HEK293 (cell line): ENCODE data around the gene VASP.

Experiments used
- CTCF ChIA-PET: fragments of 350-600 bp; formaldehyde crosslinking; extraction: SDS; loops from one replicate; lab custom pipeline; 2021; ENCODE audit warnings: antibody characterized with exemption; lab: Yijun Ruan, JAX
- POLR2A ChIA-PET: fragments of 300-600 bp; formaldehyde crosslinking; extraction: SDS; loops from one replicate; lab custom pipeline; 2020; ENCODE audit warnings: antibody characterized with exemption, inconsistent platforms; lab: Yijun Ruan, JAX
- H3K27ac ChIP-seq: fragments of 200-500 bp; sonication (Bioruptor generic); 2 replicates; pipeline ENCODE4 v1.5.1; 2014; ENCODE audit warnings: low read depth, low read length, control low read depth, inconsistent platforms; ENCODE audit errors: extremely low read depth
- H3K36me3 ChIP-seq, 2 experiments: fragments of 200-500 bp in 1 of 2; sonication (Bioruptor generic) in 1 of 2; 1 replicate in 1 of 2; 2 replicates in 1 of 2; pipeline ENCODE4 v1.5.1; 2014 to 2017; ENCODE audit warnings: inconsistent platforms in 2 of 2, low read length in 2 of 2; ENCODE audit not compliant: control insufficient read depth in 2 of 2, insufficient read depth in 1 of 2
- H3K4me1 ChIP-seq: fragments of 200-500 bp; sonication (Bioruptor generic); 2 replicates; pipeline ENCODE4 v1.5.1; 2014; ENCODE audit warnings: mild to moderate bottlenecking, low read length, inconsistent platforms; ENCODE audit not compliant: control insufficient read depth, insufficient read depth
- H3K4me3 ChIP-seq: 2 replicates; pipeline ENCODE4 v1.5.1; 2011; ENCODE audit warnings: low read depth, mild to moderate bottlenecking, control low read depth, low read length, moderate library complexity
- H3K9me3 ChIP-seq: fragments of 200-500 bp; sonication (Bioruptor generic); 2 replicates; pipeline ENCODE4 v1.5.1; 2014; ENCODE audit warnings: low read depth, low read length, inconsistent platforms; ENCODE audit not compliant: control insufficient read depth, insufficient read depth
- EGR2 ChIP-seq: fragments of 450-650 bp; formaldehyde crosslinking; IDR thresholded peaks from 2 replicates; pipeline ENCODE4 v1.5.1; 2016; ENCODE audit warnings: low read depth, missing biosample characterization, missing genetic modification characterization
- GLIS2 ChIP-seq: fragments of 450-650 bp; formaldehyde crosslinking; IDR thresholded peaks from 2 replicates; pipeline ENCODE4 v1.5.1; 2016; ENCODE audit warnings: missing biosample characterization, missing genetic modification characterization
- KLF10 ChIP-seq: fragments of 450-650 bp; IDR thresholded peaks from 2 replicates; pipeline ENCODE4 v1.5.1; 2018; ENCODE audit warnings: missing biosample characterization, mild to moderate bottlenecking, missing genetic modification characterization
- SP2 ChIP-seq: fragments of 450-650 bp; formaldehyde crosslinking; IDR thresholded peaks from 2 replicates; pipeline ENCODE4 v1.5.1; 2016; ENCODE audit warnings: missing biosample characterization, missing genetic modification characterization
- SP3 ChIP-seq: fragments of 450-650 bp; formaldehyde crosslinking; IDR thresholded peaks from 2 replicates; pipeline ENCODE4 v1.5.1; 2016; ENCODE audit warnings: missing biosample characterization, missing genetic modification characterization
- ZFHX2 ChIP-seq: fragments of 450-650 bp; formaldehyde crosslinking; conservative IDR thresholded peaks from 2 replicates; pipeline ENCODE4 v1.5.1; 2016; ENCODE audit warnings: missing biosample characterization, missing genetic modification characterization
- ZIC2 ChIP-seq: fragments of 450-650 bp; formaldehyde crosslinking; IDR thresholded peaks from 2 replicates; pipeline ENCODE4 v1.5.1; 2016; ENCODE audit warnings: missing biosample characterization, missing genetic modification characterization
- ZNF394 ChIP-seq: fragments of 450-650 bp; formaldehyde crosslinking; IDR thresholded peaks from 2 replicates; pipeline ENCODE4 v1.5.1; 2016; ENCODE audit warnings: missing biosample characterization, missing genetic modification characterization, mild to moderate bottlenecking, moderate library complexity, borderline replicate concordance
- ZNF555 ChIP-seq: fragments of 450-650 bp; formaldehyde crosslinking; conservative IDR thresholded peaks from 2 replicates; pipeline ENCODE4 v1.5.1; 2017; ENCODE audit warnings: missing biosample characterization, mild to moderate bottlenecking, missing genetic modification characterization, inconsistent platforms
- ZNF600 ChIP-seq: fragments of 450-650 bp; formaldehyde crosslinking; IDR thresholded peaks from 2 replicates; pipeline ENCODE4 v1.5.1; 2016; ENCODE audit warnings: missing biosample characterization, missing genetic modification characterization
- ZNF664 ChIP-seq: fragments of 450-650 bp; formaldehyde crosslinking; IDR thresholded peaks from 2 replicates; pipeline ENCODE4 v1.5.1; 2016; ENCODE audit warnings: missing biosample characterization, missing genetic modification characterization
- ZNF677 ChIP-seq: fragments of 450-650 bp; IDR thresholded peaks from 2 replicates; pipeline ENCODE4 v1.5.0; 2018; ENCODE audit warnings: missing biosample characterization, mild to moderate bottlenecking, missing genetic modification characterization, moderate library complexity
- TF ChIP-seq, protein P1 (sequence below): fragments of 450-650 bp; formaldehyde crosslinking; IDR thresholded peaks from 2 replicates; pipeline ENCODE4 v1.5.1; 2016; ENCODE audit warnings: missing biosample characterization, missing genetic modification characterization, low read depth
- TF ChIP-seq, protein P2 (sequence below): fragments of 450-650 bp; formaldehyde crosslinking; IDR thresholded peaks from 2 replicates; pipeline ENCODE4 v1.5.1; 2016; ENCODE audit warnings: missing biosample characterization, missing genetic modification characterization
- TF ChIP-seq, protein P3 (sequence below): fragments of 450-650 bp; formaldehyde crosslinking; conservative IDR thresholded peaks from 2 replicates; pipeline ENCODE4 v1.5.1; 2016; ENCODE audit warnings: low read depth, missing biosample characterization, missing genetic modification characterization
- TF ChIP-seq, protein P4 (sequence below): fragments of 450-650 bp; formaldehyde crosslinking; IDR thresholded peaks from 2 replicates; pipeline ENCODE4 v1.5.1; 2017; ENCODE audit warnings: missing biosample characterization, missing genetic modification characterization
- TF ChIP-seq, protein P5 (sequence below): fragments of 450-650 bp; formaldehyde crosslinking; IDR thresholded peaks from 2 replicates; pipeline ENCODE4 v1.5.1; 2016; ENCODE audit warnings: missing biosample characterization, missing genetic modification characterization

The VASP gene

DNA sequence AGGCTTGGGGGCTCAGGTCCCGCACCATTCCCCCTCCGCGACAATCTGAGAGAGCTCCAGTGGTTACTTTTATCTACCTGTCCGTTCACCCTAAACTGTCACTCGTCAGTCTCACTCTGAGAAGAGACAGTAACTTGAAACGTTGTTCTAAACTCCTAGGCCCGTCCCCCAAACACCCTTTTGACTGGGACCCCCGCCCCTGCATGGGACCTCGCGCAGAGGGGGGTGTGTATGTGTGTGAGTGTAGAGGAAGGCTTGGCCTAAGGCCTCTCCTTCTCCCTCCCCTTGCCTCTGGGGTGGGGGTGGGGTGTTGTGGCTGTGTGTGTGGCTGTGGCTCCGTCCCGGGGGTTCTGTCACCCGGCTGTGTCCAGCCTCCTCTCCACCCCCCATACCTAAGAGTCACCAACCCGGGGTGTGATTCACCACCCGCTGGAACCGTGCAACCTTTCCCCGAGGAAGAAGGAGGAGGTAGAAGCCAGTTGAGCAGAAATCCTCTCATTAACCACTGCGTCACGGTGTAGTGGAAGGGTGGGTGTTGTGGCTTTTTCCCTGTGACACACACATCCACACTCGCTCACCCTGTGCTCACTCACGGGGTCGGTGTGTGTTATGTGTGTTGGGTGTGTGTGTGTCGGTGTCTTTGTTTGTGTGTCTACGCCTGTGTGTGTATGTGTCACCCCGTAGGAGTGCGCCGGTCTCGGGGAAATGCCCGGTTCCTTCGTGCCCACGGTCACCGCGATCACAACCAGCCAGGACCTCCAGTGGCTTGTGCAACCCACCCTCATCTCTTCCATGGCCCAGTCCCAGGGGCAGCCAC is 37.1 kb upstream of the VASP start:
- no peak overlapping the region; the same call in 1 of the 2 replicates for H3K27ac ChIP-seq
- peak overlapping the region; percentile 65 for H3K4me3 ChIP-seq
- no peaks in the 10 kb centered on the region for H3K36me3 ChIP-seq
- H3K4me1 ChIP-seq = peaks cover 5% of the 10 kb centered on the region; the same call in 1 of the 2 replicates
- POLR2A ChIA-PET = interaction anchor here (0.5 to 3.1 kb wide), 9 partner anchors 8 to 251 kb away, joined by 3 to 52 read pairs (median 8); no protein-coding TSS in a partner anchor
- no peaks in the 10 kb centered on the region for H3K9me3 ChIP-seq
- TF ChIP-seq GLIS2 (peak; percentile 12; the same call in 1 of the 2 replicates), SP3 (tag by site-specific recombination) (0 out of 2 replicates have a peak, but pooled peaks have one; percentile 21), ZNF600 (tag by site-specific recombination) (0 out of 2 replicates have a peak, but pooled peaks have one; percentile 15), ZNF677 (no peak), ZIC2 (0 out of 2 replicates have a peak, but pooled peaks have one; percentile 7), EGR2 (tag by site-specific recombination) (peak; percentile 70; the same call in 1 of the 2 replicates), ZFHX2 (tag by site-specific recombination) (peak; percentile 67), ZNF394 (0 out of 2 replicates have a peak, but pooled peaks have one; percentile 10), KLF10 (tag by site-specific recombination) (peak; percentile 10; the same call in 1 of the 2 replicates), ZNF664 (tag by site-specific recombination) (no peak), ZNF555 (tag by site-specific recombination) (no peak), SP2 (tag by site-specific recombination) (no peak)
- TF ChIP-seq, protein P1, sequence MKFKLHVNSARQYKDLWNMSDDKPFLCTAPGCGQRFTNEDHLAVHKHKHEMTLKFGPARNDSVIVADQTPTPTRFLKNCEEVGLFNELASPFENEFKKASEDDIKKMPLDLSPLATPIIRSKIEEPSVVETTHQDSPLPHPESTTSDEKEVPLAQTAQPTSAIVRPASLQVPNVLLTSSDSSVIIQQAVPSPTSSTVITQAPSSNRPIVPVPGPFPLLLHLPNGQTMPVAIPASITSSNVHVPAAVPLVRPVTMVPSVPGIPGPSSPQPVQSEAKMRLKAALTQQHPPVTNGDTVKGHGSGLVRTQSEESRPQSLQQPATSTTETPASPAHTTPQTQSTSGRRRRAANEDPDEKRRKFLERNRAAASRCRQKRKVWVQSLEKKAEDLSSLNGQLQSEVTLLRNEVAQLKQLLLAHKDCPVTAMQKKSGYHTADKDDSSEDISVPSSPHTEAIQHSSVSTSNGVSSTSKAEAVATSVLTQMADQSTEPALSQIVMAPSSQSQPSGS (tag by site-specific recombination) = no peak
- TF ChIP-seq, protein P2, sequence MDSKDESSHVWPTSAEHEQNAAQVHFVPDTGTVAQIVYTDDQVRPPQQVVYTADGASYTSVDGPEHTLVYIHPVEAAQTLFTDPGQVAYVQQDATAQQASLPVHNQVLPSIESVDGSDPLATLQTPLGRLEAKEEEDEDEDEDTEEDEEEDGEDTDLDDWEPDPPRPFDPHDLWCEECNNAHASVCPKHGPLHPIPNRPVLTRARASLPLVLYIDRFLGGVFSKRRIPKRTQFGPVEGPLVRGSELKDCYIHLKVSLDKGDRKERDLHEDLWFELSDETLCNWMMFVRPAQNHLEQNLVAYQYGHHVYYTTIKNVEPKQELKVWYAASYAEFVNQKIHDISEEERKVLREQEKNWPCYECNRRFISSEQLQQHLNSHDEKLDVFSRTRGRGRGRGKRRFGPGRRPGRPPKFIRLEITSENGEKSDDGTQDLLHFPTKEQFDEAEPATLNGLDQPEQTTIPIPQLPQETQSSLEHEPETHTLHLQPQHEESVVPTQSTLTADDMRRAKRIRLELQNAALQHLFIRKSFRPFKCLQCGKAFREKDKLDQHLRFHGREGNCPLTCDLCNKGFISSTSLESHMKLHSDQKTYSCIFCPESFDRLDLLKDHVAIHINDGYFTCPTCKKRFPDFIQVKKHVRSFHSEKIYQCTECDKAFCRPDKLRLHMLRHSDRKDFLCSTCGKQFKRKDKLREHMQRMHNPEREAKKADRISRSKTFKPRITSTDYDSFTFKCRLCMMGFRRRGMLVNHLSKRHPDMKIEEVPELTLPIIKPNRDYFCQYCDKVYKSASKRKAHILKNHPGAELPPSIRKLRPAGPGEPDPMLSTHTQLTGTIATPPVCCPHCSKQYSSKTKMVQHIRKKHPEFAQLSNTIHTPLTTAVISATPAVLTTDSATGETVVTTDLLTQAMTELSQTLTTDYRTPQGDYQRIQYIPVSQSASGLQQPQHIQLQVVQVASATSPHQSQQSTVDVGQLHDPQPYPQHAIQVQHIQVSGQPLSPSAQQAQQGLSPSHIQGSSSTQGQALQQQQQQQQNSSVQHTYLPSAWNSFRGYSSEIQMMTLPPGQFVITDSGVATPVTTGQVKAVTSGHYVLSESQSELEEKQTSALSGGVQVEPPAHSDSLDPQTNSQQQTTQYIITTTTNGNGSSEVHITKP (tag by site-specific recombination) = peak; percentile 87
- TF ChIP-seq, protein P3, sequence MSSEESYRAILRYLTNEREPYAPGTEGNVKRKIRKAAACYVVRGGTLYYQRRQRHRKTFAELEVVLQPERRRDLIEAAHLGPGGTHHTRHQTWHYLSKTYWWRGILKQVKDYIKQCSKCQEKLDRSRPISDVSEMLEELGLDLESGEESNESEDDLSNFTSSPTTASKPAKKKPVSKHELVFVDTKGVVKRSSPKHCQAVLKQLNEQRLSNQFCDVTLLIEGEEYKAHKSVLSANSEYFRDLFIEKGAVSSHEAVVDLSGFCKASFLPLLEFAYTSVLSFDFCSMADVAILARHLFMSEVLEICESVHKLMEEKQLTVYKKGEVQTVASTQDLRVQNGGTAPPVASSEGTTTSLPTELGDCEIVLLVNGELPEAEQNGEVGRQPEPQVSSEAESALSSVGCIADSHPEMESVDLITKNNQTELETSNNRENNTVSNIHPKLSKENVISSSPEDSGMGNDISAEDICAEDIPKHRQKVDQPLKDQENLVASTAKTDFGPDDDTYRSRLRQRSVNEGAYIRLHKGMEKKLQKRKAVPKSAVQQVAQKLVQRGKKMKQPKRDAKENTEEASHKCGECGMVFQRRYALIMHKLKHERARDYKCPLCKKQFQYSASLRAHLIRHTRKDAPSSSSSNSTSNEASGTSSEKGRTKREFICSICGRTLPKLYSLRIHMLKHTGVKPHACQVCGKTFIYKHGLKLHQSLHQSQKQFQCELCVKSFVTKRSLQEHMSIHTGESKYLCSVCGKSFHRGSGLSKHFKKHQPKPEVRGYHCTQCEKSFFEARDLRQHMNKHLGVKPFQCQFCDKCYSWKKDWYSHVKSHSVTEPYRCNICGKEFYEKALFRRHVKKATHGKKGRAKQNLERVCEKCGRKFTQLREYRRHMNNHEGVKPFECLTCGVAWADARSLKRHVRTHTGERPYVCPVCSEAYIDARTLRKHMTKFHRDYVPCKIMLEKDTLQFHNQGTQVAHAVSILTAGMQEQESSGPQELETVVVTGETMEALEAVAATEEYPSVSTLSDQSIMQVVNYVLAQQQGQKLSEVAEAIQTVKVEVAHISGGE = no peak
- TF ChIP-seq, protein P4, sequence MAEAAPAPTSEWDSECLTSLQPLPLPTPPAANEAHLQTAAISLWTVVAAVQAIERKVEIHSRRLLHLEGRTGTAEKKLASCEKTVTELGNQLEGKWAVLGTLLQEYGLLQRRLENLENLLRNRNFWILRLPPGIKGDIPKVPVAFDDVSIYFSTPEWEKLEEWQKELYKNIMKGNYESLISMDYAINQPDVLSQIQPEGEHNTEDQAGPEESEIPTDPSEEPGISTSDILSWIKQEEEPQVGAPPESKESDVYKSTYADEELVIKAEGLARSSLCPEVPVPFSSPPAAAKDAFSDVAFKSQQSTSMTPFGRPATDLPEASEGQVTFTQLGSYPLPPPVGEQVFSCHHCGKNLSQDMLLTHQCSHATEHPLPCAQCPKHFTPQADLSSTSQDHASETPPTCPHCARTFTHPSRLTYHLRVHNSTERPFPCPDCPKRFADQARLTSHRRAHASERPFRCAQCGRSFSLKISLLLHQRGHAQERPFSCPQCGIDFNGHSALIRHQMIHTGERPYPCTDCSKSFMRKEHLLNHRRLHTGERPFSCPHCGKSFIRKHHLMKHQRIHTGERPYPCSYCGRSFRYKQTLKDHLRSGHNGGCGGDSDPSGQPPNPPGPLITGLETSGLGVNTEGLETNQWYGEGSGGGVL = peak; percentile 80
- TF ChIP-seq, protein P5, sequence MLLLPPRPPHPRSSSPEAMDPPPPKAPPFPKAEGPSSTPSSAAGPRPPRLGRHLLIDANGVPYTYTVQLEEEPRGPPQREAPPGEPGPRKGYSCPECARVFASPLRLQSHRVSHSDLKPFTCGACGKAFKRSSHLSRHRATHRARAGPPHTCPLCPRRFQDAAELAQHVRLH (tag by site-specific recombination) = no peak
- CTCF ChIA-PET = interaction anchor here (0.6 to 7.6 kb wide), 8 partner anchors 9 to 184 kb away, joined by 3 to 86 read pairs (median 10); no protein-coding TSS in a partner anchor
